H9 (cell line): ENCODE measurements around the gene CRY2. TPM values are rescaled to one million over a fixed set of nuclear protein-coding genes. Genes with fewer than 3 reads are reported as not detected.

ENCODE experiments used
- DNase-seq: peaks from one replicate; pipeline ENCODE4 v3.0.0-alpha.2; 2017
- H2AFZ ChIP-seq: one replicate; pipeline ENCODE4 v1.6.1; 2013; ENCODE audit warnings: mild to moderate bottlenecking, low read length, control low read depth, moderate library complexity
- H2AK5ac ChIP-seq: 2 replicates; pipeline ENCODE4 v1.6.1; 2013; ENCODE audit warnings: low read length, control low read depth, mixed read lengths; ENCODE audit not compliant: insufficient read length
- H2BK120ac ChIP-seq: one replicate; pipeline ENCODE4 v1.6.1; 2013; ENCODE audit warnings: low read depth, mild to moderate bottlenecking, low read length, control low read depth, inconsistent platforms; ENCODE audit not compliant: poor library complexity, severe bottlenecking
- H2BK12ac ChIP-seq: 2 replicates; pipeline ENCODE4 v1.6.1; 2013; ENCODE audit warnings: low read length, control low read depth, mixed read lengths, low read depth; ENCODE audit not compliant: insufficient read length
- H2BK15ac ChIP-seq: 2 replicates; pipeline ENCODE4 v1.6.1; 2013; ENCODE audit warnings: low read depth, low read length, control low read depth
- H2BK20ac ChIP-seq: one replicate; pipeline ENCODE4 v1.6.1; 2013; ENCODE audit warnings: low read depth, mild to moderate bottlenecking, low read length, control low read depth, inconsistent platforms; ENCODE audit not compliant: poor library complexity, severe bottlenecking
- H2BK5ac ChIP-seq: 2 replicates; pipeline ENCODE4 v1.6.1; 2013; ENCODE audit warnings: low read length, control low read depth, mixed read lengths; ENCODE audit not compliant: insufficient read length
- H3K14ac ChIP-seq: 2 replicates; pipeline ENCODE4 v1.6.1; 2013; ENCODE audit warnings: low read length, control low read depth; ENCODE audit not compliant: insufficient read depth
- H3K18ac ChIP-seq: 2 replicates; pipeline ENCODE4 v1.6.1; 2013; ENCODE audit warnings: low read depth, mild to moderate bottlenecking, mixed read lengths, low read length, control low read depth; ENCODE audit not compliant: insufficient read length
- H3K23ac ChIP-seq: 2 replicates; pipeline ENCODE4 v1.6.1; 2013; ENCODE audit warnings: low read length, control low read depth, mixed read lengths, low read depth; ENCODE audit not compliant: insufficient read length
- H3K23me2 ChIP-seq: 2 replicates; pipeline ENCODE4 v1.6.1; 2013; ENCODE audit warnings: low read depth, mild to moderate bottlenecking, mixed read lengths, low read length, control low read depth; ENCODE audit not compliant: insufficient read length, poor library complexity, severe bottlenecking
- H3K27ac ChIP-seq: 2 replicates; pipeline ENCODE4 v1.5.1; 2013; ENCODE audit warnings: low read length, control low read depth, mixed read lengths, low read depth; ENCODE audit not compliant: insufficient read length
- H3K27me3 ChIP-seq: 2 replicates; pipeline ENCODE4 v1.6.1; 2013; ENCODE audit warnings: low read length, control low read depth, inconsistent platforms; ENCODE audit not compliant: insufficient read depth
- H3K4ac ChIP-seq: 2 replicates; pipeline ENCODE4 v1.6.1; 2013; ENCODE audit warnings: low read depth, mild to moderate bottlenecking, control low read depth, inconsistent platforms, low read length, moderate library complexity
- H3K4me1 ChIP-seq: 2 replicates; pipeline ENCODE4 v1.6.1; 2013; ENCODE audit warnings: low read length, control low read depth, inconsistent platforms; ENCODE audit not compliant: insufficient read depth
- H3K4me2 ChIP-seq: 2 replicates; pipeline ENCODE4 v1.6.1; 2013; ENCODE audit warnings: low read length, control low read depth, mixed read lengths; ENCODE audit not compliant: insufficient read length, insufficient read depth
- H3K56ac ChIP-seq: 2 replicates; pipeline ENCODE4 v1.6.1; 2013; ENCODE audit warnings: low read depth, mild to moderate bottlenecking, mixed read lengths, low read length, control low read depth; ENCODE audit not compliant: insufficient read length
- H3K79me1 ChIP-seq: 2 replicates; pipeline ENCODE4 v1.6.1; 2013; ENCODE audit warnings: low read depth, mild to moderate bottlenecking, moderate library complexity, low read length, control low read depth, inconsistent platforms; ENCODE audit not compliant: insufficient read depth, poor library complexity, severe bottlenecking
- H3K79me2 ChIP-seq: 2 replicates; pipeline ENCODE4 v1.6.1; 2013; ENCODE audit warnings: low read length, control low read depth, inconsistent platforms; ENCODE audit not compliant: insufficient read depth
- H3K9ac ChIP-seq: 2 replicates; pipeline ENCODE4 v1.6.1; 2013; ENCODE audit warnings: low read length, control low read depth, mixed read lengths; ENCODE audit not compliant: insufficient read length; ENCODE audit errors: extremely low read depth
- H3K9me3 ChIP-seq: one replicate; pipeline ENCODE4 v1.6.1; 2013; ENCODE audit warnings: low read depth, low read length, inconsistent platforms; ENCODE audit not compliant: control insufficient read depth
- H3T11ph ChIP-seq: one replicate; pipeline ENCODE4 v1.6.1; 2013; ENCODE audit warnings: mild to moderate bottlenecking, low read length, control low read depth, inconsistent platforms
- H4K20me1 ChIP-seq: one replicate; pipeline ENCODE4 v1.6.1; 2013; ENCODE audit not compliant: control insufficient read depth, insufficient read length, insufficient read depth
- H4K5ac ChIP-seq: 2 replicates; pipeline ENCODE4 v1.6.1; 2013; ENCODE audit warnings: low read depth, mild to moderate bottlenecking, mixed read lengths, low read length, control low read depth; ENCODE audit not compliant: insufficient read length
- H4K8ac ChIP-seq: replicated peaks from 2 replicates; pipeline ENCODE4 v1.6.1; 2013; ENCODE audit warnings: low read length, control low read depth, mixed read lengths, low read depth; ENCODE audit not compliant: insufficient read length
- H4K91ac ChIP-seq: 2 replicates; pipeline ENCODE4 v1.6.1; 2013; ENCODE audit warnings: low read depth, mild to moderate bottlenecking, moderate library complexity, mixed read lengths, low read length, control low read depth; ENCODE audit not compliant: insufficient read length
- H3K27ac Mint-ChIP-seq, 3 experiments: 2 replicates in 2 of 3; 3 replicates in 1 of 3; pipeline ENCODE4 v1.8.0; 2020 to 2021; ENCODE audit warnings: mixed read lengths in 3 of 3, mild to moderate bottlenecking in 1 of 3, moderate library complexity in 1 of 3
- H3K27me3 Mint-ChIP-seq: 2 replicates; pipeline ENCODE4 v1.8.0; 2021; ENCODE audit warnings: low read depth, mild to moderate bottlenecking, moderate library complexity, mixed read lengths
- H3K36me3 Mint-ChIP-seq, 3 experiments: 2 replicates in 2 of 3; 3 replicates in 1 of 3; pipeline ENCODE4 v1.8.0; 2020 to 2021; ENCODE audit warnings: low read depth in 3 of 3, mixed read lengths in 3 of 3; ENCODE audit not compliant: insufficient read depth in 1 of 3
- H3K4me1 Mint-ChIP-seq, 2 experiments: 2 replicates each; pipeline ENCODE4 v1.8.0; 2020; ENCODE audit warnings: mixed read lengths in 2 of 2
- H3K4me3 Mint-ChIP-seq, 2 experiments: 2 replicates in 1 of 2; 3 replicates in 1 of 2; pipeline ENCODE4 v1.8.0; 2020 to 2021; ENCODE audit warnings: mild to moderate bottlenecking in 2 of 2, mixed read lengths in 2 of 2, moderate library complexity in 1 of 2
- H3K9me3 Mint-ChIP-seq, 2 experiments: 2 replicates in 1 of 2; 3 replicates in 1 of 2; pipeline ENCODE4 v1.8.0; 2020; ENCODE audit warnings: mild to moderate bottlenecking in 2 of 2, mixed read lengths in 2 of 2, moderate library complexity in 1 of 2
- CTCF ChIP-seq: fragments of 200-600 bp; sonication (generic); conservative IDR thresholded peaks from 3 replicates; pipeline ENCODE4 v1.8.0; 2021; ENCODE audit warnings: antibody characterized with exemption, mild to moderate bottlenecking
- WGBS: extraction: QIAGEN DNeasy Blood & Tissue Kit; methylation state at CpG from one replicate; pipeline ENCODE4 v1.1.7; 2013; ENCODE audit warnings: missing lambda C conversion rate, low lambda C conversion rate, mixed read lengths; ENCODE audit not compliant: insufficient read length; ENCODE audit errors: extremely low coverage; 5-methylcytosine and 5-hydroxymethylcytosine counted together
- total RNA-seq: library from RNA; stranded (reverse); gene quantifications from 2 replicates; pipeline ENCODE4 v1.2.1, GENCODE V29; 2021

The CRY2 gene
- total RNA-seq, 1 experiment from 2014 or later = 14.4 TPM

- H3K4me1 ChIP-seq = peaks cover 2% of the 10 kb centered on the region; the same call in 1 of the 2 replicates
- DNase-seq = peak; percentile 66
- no peaks in the 10 kb centered on the region for H3K27me3 ChIP-seq
- Mint-ChIP-seq H3K9me3 (no peaks in the 10 kb centered on the region), H3K4me3 (peak overlapping the region in 1 of 2 experiments; percentile 66; a peak in 2 of 5 replicates), H3K27ac (peak overlapping the region in 1 of 3 experiments; percentile 92; a peak in 3 of 7 replicates), H3K27me3 (peaks cover 4% of the 10 kb centered on the region), H3K36me3 (peaks cover 2 to 6% (median 5%) of the 10 kb centered on the region in 3 experiments; a peak in 6 of 7 replicates), H3K4me1 (peaks cover 44 to 52% of the 10 kb centered on the region in 2 experiments)
- no peak overlapping the region for H3K27ac ChIP-seq
- no peak overlapping the region for H3K9ac ChIP-seq
- H3K23ac ChIP-seq = no peak overlapping the region
- WGBS = no CpG with 5 or more reads among the region's 4 CpGs
- no peaks in the 10 kb centered on the region for H4K20me1 ChIP-seq
- H2BK120ac ChIP-seq = no peak overlapping the region
- H3K4me2 ChIP-seq = no peak overlapping the region
- H2AFZ ChIP-seq = no peak overlapping the region
- no peak overlapping the region for H2AK5ac ChIP-seq
- H2BK20ac ChIP-seq = no peak overlapping the region
- H2BK15ac ChIP-seq = no peak overlapping the region
- peak; percentile 24; the same call in 2 of the 3 replicates for TF ChIP-seq CTCF
- no peak overlapping the region for H2BK5ac ChIP-seq
- H4K5ac ChIP-seq = no peak overlapping the region
- no peak overlapping the region for H3K18ac ChIP-seq
- no peaks in the 10 kb centered on the region; the same call in 1 of the 2 replicates for H3K79me2 ChIP-seq
- no peak overlapping the region for H4K91ac ChIP-seq
- H3T11ph ChIP-seq = no peak overlapping the region
- H2BK12ac ChIP-seq = no peak overlapping the region
- H3K23me2 ChIP-seq = peaks cover 6% of the 10 kb centered on the region
- no peak overlapping the region for H3K14ac ChIP-seq
- H4K8ac ChIP-seq = no peak overlapping the region
- H3K4ac ChIP-seq = no peak overlapping the region
- no peaks in the 10 kb centered on the region for H3K9me3 ChIP-seq
- H3K56ac ChIP-seq = no peak overlapping the region
- H3K79me1 ChIP-seq = no peaks in the 10 kb centered on the region
Observed at GRCh38 chr11:45852018-45852711, 4.9 kb downstream of the CRY2 start.
